Endothelial cell of umbilical vein (primary cell): ENCODE data around the gene ADCY2. TPM values are rescaled to one million over a fixed set of nuclear protein-coding genes. Genes with fewer than 3 reads are reported as not detected.

Experiments used
- BruUV-seq: library from RNA; stranded (reverse); fragments of 400-500 nt; replicated peaks from 2 replicates; lab custom pipeline; 2021; lab: Mats Ljungman, UMichigan
- CTCF ChIA-PET: fragments of 300-600, 350-600 bp; sonication (Branson Sonifier 250); formaldehyde crosslinking; loops from one replicate; lab custom pipeline; 2021; ENCODE audit warnings: antibody characterized with exemption, inconsistent platforms; lab: Charles Lee
- POLR2A ChIA-PET: fragments of 300-600, 350-600 bp; sonication (Branson Sonifier 250); formaldehyde crosslinking; loops from one replicate; lab custom pipeline; 2021; ENCODE audit warnings: antibody characterized with exemption, inconsistent platforms; lab: Charles Lee
- DNase-seq: peaks from one replicate; pipeline ENCODE4 v3.0.0-alpha.2; 2011; ENCODE audit warnings: low read depth, low spot score
- FAIRE-seq: peaks from 2 replicates; lab custom pipeline; 2011; peaks lifted over from hg19 to GRCh38; lab: Jason Lieb, UNC
- H2AFZ ChIP-seq: 2 replicates; pipeline ENCODE4 v1.6.0; 2012; ENCODE audit warnings: low read depth, low read length, control low read depth, inconsistent platforms
- H3K27ac ChIP-seq: 2 replicates; pipeline ENCODE4 v1.5.1; 2011; ENCODE audit warnings: low read depth, mild to moderate bottlenecking, control low read depth, low read length, moderate library complexity; ENCODE audit not compliant: insufficient read depth
- H3K27me3 ChIP-seq, 2 experiments: 2 replicates each; pipeline versions ENCODE4 v1.6.0 to v1.6.1; 2011; ENCODE audit warnings: low read length in 2 of 2, mixed read lengths in 1 of 2; ENCODE audit not compliant: control insufficient read depth in 2 of 2, insufficient read depth in 2 of 2
- H3K36me3 ChIP-seq, 2 experiments: 2 replicates in 1 of 2; 3 replicates in 1 of 2; pipeline ENCODE4 v1.5.1; 2011; ENCODE audit warnings: low read length in 2 of 2, mild to moderate bottlenecking in 1 of 2, moderate library complexity in 1 of 2; ENCODE audit not compliant: control insufficient read depth in 2 of 2, insufficient read depth in 2 of 2; ENCODE audit errors: extremely low read depth in 1 of 2
- H3K4me1 ChIP-seq: 3 replicates; pipeline ENCODE4 v1.5.1; 2011; ENCODE audit warnings: mild to moderate bottlenecking, low read length; ENCODE audit not compliant: control insufficient read depth, insufficient read depth; ENCODE audit errors: extremely low read depth
- H3K4me2 ChIP-seq: 2 replicates; pipeline ENCODE4 v1.6.1; 2011; ENCODE audit warnings: low read length, control low read depth, mixed read lengths; ENCODE audit not compliant: insufficient read depth
- H3K4me3 ChIP-seq, 3 experiments: fragments of 200-600 bp in 1 of 3; sonication (generic), shearing (Covaris generic) in 1 of 3; replicated peaks in 1 of 3; 2 replicates each; pipeline ENCODE4 v1.5.1; 2011 to 2016; ENCODE audit warnings: control low read depth in 3 of 3, low read length in 3 of 3, mild to moderate bottlenecking in 2 of 3, inconsistent platforms in 1 of 3, low read depth in 1 of 3, moderate library complexity in 1 of 3; ENCODE audit not compliant: insufficient read depth in 1 of 3
- H3K79me2 ChIP-seq: 2 replicates; pipeline ENCODE4 v1.6.0; 2012; ENCODE audit warnings: low read length, inconsistent platforms; ENCODE audit not compliant: control insufficient read depth, insufficient read depth
- H3K9ac ChIP-seq: replicated peaks from 2 replicates; pipeline ENCODE3; 2011; ENCODE audit warnings: low read length, control low read depth; ENCODE audit not compliant: insufficient read depth; ENCODE audit errors: extremely low read depth
- H3K9me1 ChIP-seq: replicated peaks from 3 replicates; pipeline ENCODE4 v1.6.0; 2011; ENCODE audit warnings: mild to moderate bottlenecking, low read length; ENCODE audit not compliant: control insufficient read depth, insufficient read depth; ENCODE audit errors: extremely low read depth
- H3K9me3 ChIP-seq: replicated peaks from 2 replicates; pipeline ENCODE4 v1.5.1; 2012; ENCODE audit warnings: low read length, inconsistent platforms; ENCODE audit not compliant: control insufficient read depth, insufficient read depth
- H4K20me1 ChIP-seq: replicated peaks from 2 replicates; pipeline ENCODE3; 2011; ENCODE audit warnings: mild to moderate bottlenecking, low read length; ENCODE audit not compliant: control insufficient read depth, insufficient read depth; ENCODE audit errors: extremely low read depth
- CTCF ChIP-seq, 2 donors: IDR thresholded peaks; 1 replicate in 1 of 2; 2 replicates in 1 of 2; pipeline ENCODE4 v1.5.1; 2011; ENCODE audit warnings: low read length in 2 of 2, mild to moderate bottlenecking in 2 of 2, moderate library complexity in 2 of 2, control low read depth in 1 of 2, inconsistent platforms in 1 of 2, low read depth in 1 of 2; ENCODE audit not compliant: insufficient read depth in 1 of 2; ENCODE audit errors: extremely low read depth in 1 of 2
- EZH2 ChIP-seq: IDR thresholded peaks from 2 replicates; pipeline ENCODE4 v1.6.1; 2012; ENCODE audit warnings: borderline replicate concordance, low read depth, mild to moderate bottlenecking, moderate library complexity, low read length, inconsistent platforms; ENCODE audit not compliant: severe bottlenecking
- FOS ChIP-seq: IDR thresholded peaks from 2 replicates; pipeline ENCODE4 v1.6.1; 2011; ENCODE audit warnings: mild to moderate bottlenecking, low read length, moderate library complexity, borderline replicate concordance; ENCODE audit not compliant: insufficient read depth
- GATA2 ChIP-seq: IDR thresholded peaks from 2 replicates; pipeline ENCODE4 v1.7.0; 2011; ENCODE audit warnings: low read depth, mild to moderate bottlenecking, moderate library complexity, mixed read lengths, low read length; ENCODE audit not compliant: insufficient read length, insufficient read depth
- JUN ChIP-seq: IDR thresholded peaks from 2 replicates; pipeline ENCODE4 v1.6.1; 2011; ENCODE audit warnings: borderline replicate concordance, low read depth; ENCODE audit not compliant: insufficient read length, insufficient read depth
- MAX ChIP-seq: IDR thresholded peaks from 2 replicates; pipeline ENCODE4 v1.6.1; 2011; ENCODE audit not compliant: insufficient read depth, insufficient read length
- MYC ChIP-seq: IDR thresholded peaks from one replicate; pipeline ENCODE4 v1.6.1; 2011; ENCODE audit warnings: mild to moderate bottlenecking, low read depth, low read length
- POLR2A ChIP-seq: IDR thresholded peaks from 2 replicates; pipeline ENCODE4 v1.6.1; 2012; ENCODE audit warnings: low read depth, mild to moderate bottlenecking, control low read depth, low read length
- POLR2AphosphoS5 ChIP-seq: IDR thresholded peaks from 2 replicates; pipeline ENCODE4 v1.6.1; 2012; ENCODE audit warnings: low read depth, mild to moderate bottlenecking, control low read depth, low read length, moderate library complexity; ENCODE audit not compliant: insufficient read depth
- dilution Hi-C: fragments of 300-500 bp; cut with MboI; formaldehyde crosslinking; loops from one replicate; pipeline ENCODE4 v1.15.0; 2019; ENCODE audit warnings: low sequenced_read_pairs; ENCODE audit not compliant: extremely low pct_ligation_motif_present
- intact Hi-C: fragments of 100-400 bp; cut with micrococcal nuclease; formaldehyde crosslinking; loops from one replicate; pipeline ENCODE4 v1.10.0; 2022
- polyA plus RNA-seq, 4 experiments: library from polyadenylated mRNA; depleted of rRNA in 3 of 4; stranded (reverse) in 3 of 4; unstranded in 1 of 4; fragments of >200 nt; gene quantifications; 2 replicates each; pipeline versions ENCODE4 v1.2.1 to v1.2.3, GENCODE V29; 2011 to 2012; ENCODE audit warnings: missing spikeins in 1 of 4
- total RNA-seq: library from RNA; stranded (reverse); gene quantifications from 2 replicates; pipeline ENCODE4 v1.2.3, GENCODE V29; 2021

Gene ADCY2
- total and polyA plus RNA-seq, 2 donors (not counting 3 experiments of a cell fraction or from before 2014, with no cell fraction given), result under 0.01 TPM; not detected in 1

DNA sequence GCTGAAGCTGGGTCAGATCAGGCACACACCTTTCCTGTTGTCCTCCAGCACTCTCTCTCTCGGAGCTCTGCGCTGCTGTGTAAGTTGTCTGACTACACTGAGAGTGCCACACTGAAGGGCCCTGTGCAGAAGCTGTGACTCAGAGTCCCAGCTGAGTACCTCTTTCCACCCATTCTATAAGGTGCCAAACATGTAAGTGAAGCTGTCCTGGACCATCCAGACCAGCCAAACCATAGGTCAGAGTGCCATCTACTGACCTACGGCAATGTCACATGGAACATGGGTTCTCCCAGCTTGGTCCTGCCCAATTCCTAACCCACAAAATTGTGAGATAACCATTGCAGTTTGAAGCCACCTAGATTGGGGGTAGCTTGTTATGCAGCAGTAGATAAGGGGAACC lies 68.2 kb downstream of the ADCY2 start:
- BruUV-seq, result no TSS peak
- dilution Hi-C loops, result no loop called here
- CTCF ChIA-PET, result no interaction called here
- Histone ChIP-seq H3K9ac (no peak overlapping the region), H3K9me3 (no peaks in the 10 kb centered on the region), H2AFZ (no peak overlapping the region), H3K9me1 (no peaks in the 10 kb centered on the region), H3K4me2 (no peak overlapping the region), H3K27ac (no peak overlapping the region), H3K4me3 (no peak overlapping the region), H4K20me1 (no peaks in the 10 kb centered on the region), H3K27me3 (no peaks in the 10 kb centered on the region), H3K79me2 (no peaks in the 10 kb centered on the region), H3K4me1 (no peaks in the 10 kb centered on the region), H3K36me3 (no peaks in the 10 kb centered on the region)
- FAIRE-seq (no peak), DNase-seq (no peak)
- POLR2A ChIA-PET, result no interaction called here
- TF ChIP-seq GATA2 (no peak), POLR2AphosphoS5 (no peak), JUN (no peak), POLR2A (no peak)
- intact Hi-C loops, result no loop called here

DNA sequence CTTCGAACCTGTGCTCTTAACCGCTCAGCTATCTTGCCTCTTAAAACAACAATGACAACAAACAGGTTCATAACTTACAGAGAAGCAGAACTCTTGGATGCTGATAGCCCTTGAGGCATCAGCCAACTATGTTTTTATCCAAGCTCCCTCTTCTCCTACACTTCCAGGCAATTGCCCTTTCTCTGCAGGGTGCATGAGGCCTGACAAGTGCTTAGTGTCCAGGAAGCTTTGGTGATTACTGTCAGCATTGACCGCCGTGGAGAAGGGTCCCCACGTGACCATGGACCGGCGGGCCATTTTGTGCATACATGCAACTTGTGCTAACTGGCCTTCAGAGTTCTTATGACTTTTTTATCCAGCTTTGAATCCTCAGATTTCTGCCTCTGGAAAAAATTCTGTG lies 71.2 kb downstream of the ADCY2 start:
- no peaks in the 10 kb centered on the region for H3K9me1 ChIP-seq
- no peaks in the 10 kb centered on the region for H3K27me3 ChIP-seq
- no peak overlapping the region for H3K4me3 ChIP-seq
- dilution Hi-C loops, result no loop called here
- BruUV-seq, result no TSS peak
- FAIRE-seq, result no peak
- ChIA-PET POLR2A (no interaction called here), CTCF (no interaction called here)
- no peaks in the 10 kb centered on the region for H3K4me1 ChIP-seq
- H3K79me2 ChIP-seq, result no peaks in the 10 kb centered on the region
- TF ChIP-seq FOS (no peak), MAX (no peak), EZH2 (no peak), JUN (no peak), MYC (no peak), POLR2AphosphoS5 (no peak), GATA2 (no peak), POLR2A (no peak), CTCF (IDR thresholded peaks at IDR 0.05; ENCODE audit: extremely low read depth in 1 of 2, insufficient read depth in 1 of 2, low read depth in 1 of 2, low read length in 2 of 2) (no peak)
- intact Hi-C loops, result no loop called here
- H4K20me1 ChIP-seq, result no peaks in the 10 kb centered on the region
- no peak overlapping the region for H2AFZ ChIP-seq
- no peak overlapping the region for H3K4me2 ChIP-seq
- no peak overlapping the region for H3K27ac ChIP-seq
- H3K9me3 ChIP-seq, result no peaks in the 10 kb centered on the region
- H3K9ac ChIP-seq, result no peak overlapping the region
- H3K36me3 ChIP-seq, result no peaks in the 10 kb centered on the region
- no peak for DNase-seq
